A172 (cell line): Measurements from ENCODE around the gene ITGA6. TPM values are rescaled to one million over a fixed set of nuclear protein-coding genes. Genes with fewer than 3 reads are reported as not detected.
A peak's percentile ranks its signal among the peaks of the same experiment; 100 is the strongest.
"Not testable (repeated sequence)": the region's sequence is repeated elsewhere in the genome, so short reads cannot be mapped to it uniquely, and the experiment has no call there.

Experiments
- DNase-seq: peaks from one replicate; pipeline ENCODE4 v3.0.0-alpha.2; 2015; ENCODE audit warnings: low spot score
- total RNA-seq: library from RNA; depleted of rRNA; stranded (reverse); fragments of >200 nt; shearing (Covaris generic); gene quantifications from 2 replicates; pipeline ENCODE4 v1.2.3, GENCODE V29; 2014

The ITGA6 gene
- total RNA-seq, 1 experiment from 2014 or later = 167 TPM

GRCh38 chr2:172516299-172516698, 88.9 kb downstream of the ITGA6 start:
- DNase-seq = peak; percentile 30

- no peak for DNase-seq
Observed at GRCh38 chr2:172518995-172519394, 91.6 kb downstream of the ITGA6 start.

- DNase-seq = no peak
Observed at GRCh38 chr2:172525601-172526000, 98.2 kb downstream of the ITGA6 start.

DNA sequence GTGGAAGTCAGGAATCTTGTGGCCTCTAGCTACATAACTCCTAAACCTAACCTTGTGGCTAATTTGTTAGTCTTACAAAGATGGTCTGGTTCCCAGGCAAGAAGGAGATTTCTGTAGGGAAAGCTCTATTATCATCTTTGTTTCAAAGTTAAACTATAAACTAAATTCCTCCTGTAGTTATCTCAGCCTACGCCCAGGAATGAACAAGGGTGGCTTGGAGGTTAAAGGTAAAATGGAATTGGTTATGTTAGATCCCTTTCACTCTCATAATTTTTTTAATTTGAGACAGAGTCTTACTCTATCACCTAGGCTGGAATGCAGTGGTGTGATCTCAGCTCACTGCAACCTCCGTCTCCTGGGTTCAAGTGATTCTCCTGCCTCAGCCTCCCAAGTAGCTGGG, 103.9 kb downstream of the ITGA6 start:
- DNase-seq = no peak

- not testable (repeated sequence) for DNase-seq
Observed at GRCh38 chr2:172532461-172532860, 105.1 kb downstream of the ITGA6 start.

DNA sequence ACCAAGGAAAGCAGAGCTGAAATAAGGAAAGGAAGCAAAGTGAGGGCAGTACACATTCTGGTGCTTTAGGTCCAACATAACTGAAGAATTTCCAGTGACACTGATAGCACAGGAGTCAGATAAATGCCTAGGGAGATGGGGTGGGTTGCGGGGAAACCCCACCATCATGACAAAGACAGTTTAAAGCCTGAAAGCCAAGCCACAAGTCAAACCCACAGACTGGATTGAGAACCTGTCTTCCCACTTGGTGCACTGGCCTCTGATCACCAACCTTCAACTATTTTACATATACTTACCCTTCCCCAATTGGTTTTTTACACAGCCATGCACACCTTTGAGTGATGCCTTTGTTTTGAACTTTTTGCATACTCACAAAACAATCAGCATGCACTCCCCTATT, 106.3 kb downstream of the ITGA6 start:
- DNase-seq = no peak

DNA sequence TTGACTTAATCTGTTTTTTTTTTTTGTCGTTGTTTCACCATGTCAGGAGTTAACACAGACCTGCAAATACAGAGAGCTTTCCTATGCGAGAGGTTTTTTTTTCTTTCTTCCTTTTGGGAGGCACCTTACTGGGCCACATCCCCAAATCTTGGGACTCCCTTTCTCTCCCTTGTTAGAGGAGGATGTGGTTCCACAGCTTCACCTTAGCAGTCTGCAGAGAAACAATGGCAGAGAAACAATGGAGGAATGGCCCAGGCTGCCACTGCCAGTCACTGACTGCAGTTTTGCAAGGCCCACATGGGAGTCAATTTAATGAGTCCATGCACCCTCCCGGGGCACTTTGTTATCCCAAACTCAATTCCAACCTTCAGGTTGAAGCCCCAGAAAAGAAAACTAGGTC, 107.7 kb downstream of the ITGA6 start:
- no peak for DNase-seq

- not testable (repeated sequence) for DNase-seq
Observed at GRCh38 chr2:172537851-172538250, 110.5 kb downstream of the ITGA6 start.

DNA sequence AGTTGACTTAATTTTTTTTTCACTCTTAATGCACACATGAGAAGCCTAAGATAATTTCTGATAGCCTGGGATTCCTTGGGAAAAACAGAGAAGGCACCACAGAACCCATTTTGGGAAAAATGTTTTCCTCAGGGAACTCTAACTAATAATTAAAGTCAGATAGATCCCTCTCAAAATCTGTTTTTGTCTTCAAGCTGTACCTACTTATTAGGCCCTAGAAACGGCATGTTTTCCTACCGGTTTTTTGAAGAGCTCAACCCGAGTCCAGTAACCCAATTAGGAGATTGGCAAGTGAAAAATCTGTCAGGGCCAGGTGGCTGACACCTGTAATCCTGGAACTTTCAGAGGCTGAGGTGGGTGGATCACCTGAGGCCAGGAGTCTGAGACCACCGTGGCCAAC, 112.4 kb downstream of the ITGA6 start:
- DNase-seq = no peak

DNA sequence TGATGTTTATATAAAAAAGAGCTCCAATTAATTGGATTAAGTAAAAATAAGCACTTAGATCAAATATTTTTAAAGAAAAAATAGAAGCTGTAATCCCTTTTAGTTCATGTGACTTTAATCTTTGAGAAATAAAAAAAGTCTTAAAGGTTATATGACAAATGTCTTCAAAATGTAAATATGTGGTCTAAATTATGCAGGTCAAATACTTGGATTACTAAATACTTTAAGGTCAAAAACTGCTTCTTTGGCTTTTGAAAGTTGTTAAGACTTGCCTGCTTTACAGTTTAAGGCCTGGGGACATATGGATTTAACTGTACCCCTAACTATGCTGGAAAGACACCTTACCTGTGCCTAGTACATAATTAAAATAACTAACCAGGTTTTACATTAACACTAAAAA, 113.0 kb downstream of the ITGA6 start:
- DNase-seq = no peak

- no peak for DNase-seq
Observed at GRCh38 chr2:172545408-172546075, 118.2 kb downstream of the ITGA6 start.

DNA sequence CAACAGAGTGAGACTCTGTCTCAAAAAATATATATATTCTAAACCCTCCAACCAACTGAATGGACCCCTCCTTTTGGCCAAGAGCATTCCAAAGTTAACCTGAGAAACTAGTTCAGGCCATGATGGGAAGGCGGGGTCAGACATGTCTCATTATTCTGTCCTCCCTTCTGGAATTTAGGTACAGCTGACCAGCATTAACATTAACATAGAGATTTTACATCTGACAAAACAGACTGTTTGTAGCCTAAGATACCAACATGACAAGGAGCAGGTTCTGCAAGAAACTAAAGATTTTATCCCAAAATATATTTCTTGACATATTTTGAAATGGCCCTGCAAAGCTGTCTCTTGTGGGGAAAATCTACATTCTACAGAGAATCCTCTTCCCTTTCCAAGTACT, 121.7 kb downstream of the ITGA6 start:
- DNase-seq = no peak

- DNase-seq = not testable (repeated sequence)
Observed at GRCh38 chr2:172549802-172550201, 122.4 kb downstream of the ITGA6 start.

DNA sequence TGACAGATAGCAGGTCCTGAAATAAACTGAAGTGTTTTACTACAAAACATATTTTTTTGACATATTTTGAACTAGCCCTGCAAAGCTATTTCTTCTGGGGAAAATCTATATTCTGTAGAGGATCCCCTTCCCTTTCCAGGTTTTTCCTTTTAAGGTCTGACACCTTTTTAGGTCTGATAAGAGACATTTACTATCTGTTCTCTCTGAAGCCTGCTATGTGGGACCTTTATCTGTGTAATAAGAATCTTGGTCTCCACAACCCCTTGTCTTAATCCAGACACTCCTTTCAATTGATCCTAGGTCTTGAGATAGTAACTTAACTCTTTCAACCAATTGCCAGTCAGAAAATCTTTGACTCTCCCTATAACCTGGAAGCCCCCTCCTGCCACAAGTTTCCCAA, 123.0 kb downstream of the ITGA6 start:
- DNase-seq = no peak

DNA sequence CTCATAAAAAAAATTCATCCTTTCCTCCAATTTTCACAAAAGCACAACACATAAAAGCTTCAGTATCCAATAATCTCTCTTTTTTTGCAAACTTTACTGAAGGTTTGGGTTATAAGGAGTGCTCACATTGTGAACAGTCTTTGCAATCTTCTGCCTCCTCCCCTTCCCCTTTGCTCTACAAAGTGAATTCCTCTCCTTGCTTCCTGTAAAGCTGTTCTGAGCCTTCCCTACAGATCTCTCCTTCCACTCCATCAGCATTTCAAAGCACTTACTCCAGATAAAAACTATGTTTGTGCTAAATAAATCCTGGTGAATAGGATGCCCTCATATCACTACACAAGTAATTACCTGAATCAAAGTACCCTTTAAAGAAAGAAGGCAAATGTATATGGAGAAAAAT, 123.9 kb downstream of the ITGA6 start:
- DNase-seq = no peak

- peak; percentile 94 for DNase-seq
Observed at GRCh38 chr2:172552547-172553291, 125.3 kb downstream of the ITGA6 start.

DNA sequence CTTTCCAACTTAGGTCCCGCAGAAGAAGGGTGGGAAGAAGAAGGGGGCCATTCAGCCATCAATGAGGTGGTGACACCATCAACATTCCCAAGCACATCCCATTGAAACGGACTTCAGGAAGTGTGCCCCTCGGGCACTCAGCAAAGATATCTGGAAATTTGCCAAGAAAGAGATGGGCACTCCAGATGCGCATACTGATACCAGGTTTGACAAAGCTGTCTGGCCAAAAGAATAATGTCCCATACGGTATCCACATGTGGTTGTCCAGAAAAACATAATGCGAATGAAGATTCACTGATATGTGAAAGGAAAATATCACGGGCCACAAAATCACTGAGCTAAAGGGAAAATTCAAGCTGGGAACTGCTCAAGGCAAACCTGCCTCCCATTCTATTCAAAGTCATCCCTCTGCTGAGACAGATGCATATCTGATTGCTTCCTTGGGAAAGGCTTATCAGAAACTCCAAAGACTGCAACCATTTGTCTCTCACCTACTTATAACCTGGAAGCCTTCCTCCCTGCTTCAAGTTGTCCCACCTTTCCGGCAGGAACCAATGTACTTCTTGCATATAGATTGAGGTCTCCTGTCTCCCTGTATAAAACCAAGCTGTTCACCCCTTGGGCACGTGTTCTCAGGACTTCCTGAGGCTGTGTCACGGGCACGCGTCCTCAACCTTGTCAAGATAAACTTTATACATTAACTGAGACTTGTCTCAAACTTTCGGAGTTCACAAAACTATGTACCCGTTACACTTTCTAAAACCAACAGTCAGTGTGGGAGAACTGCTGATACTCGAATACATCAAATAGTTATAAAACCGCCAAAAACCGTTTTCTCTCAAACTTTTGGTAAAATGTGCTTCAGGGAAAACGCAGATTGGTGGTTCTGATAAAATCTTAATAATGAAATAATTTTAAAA, 127.2 kb downstream of the ITGA6 start:
- DNase-seq = no peak

DNA sequence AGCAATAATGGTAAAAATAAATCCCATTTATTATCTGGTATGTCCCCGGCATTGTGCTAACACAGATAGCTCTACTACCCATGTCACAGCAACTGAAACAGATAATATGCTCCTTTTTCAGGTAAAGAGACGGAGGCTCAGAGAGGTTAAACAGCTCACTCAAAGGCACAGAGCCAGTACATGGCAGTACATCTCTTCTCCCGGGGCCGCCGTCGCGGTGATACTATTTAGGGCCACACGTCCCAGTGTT, 127.8 kb downstream of the ITGA6 start:
- DNase-seq = no peak
